IPS-20b (cell line): Measurements from ENCODE around the gene LBH.

Experiments
- H3K27ac ChIP-seq: one replicate; pipeline ENCODE4 v1.5.1; 2013; ENCODE audit warnings: low read length
- H3K27me3 ChIP-seq: 2 replicates; pipeline ENCODE4 v1.6.1; 2013; ENCODE audit warnings: mild to moderate bottlenecking, low read length, inconsistent platforms; ENCODE audit not compliant: insufficient read depth
- H3K36me3 ChIP-seq: 2 replicates; pipeline ENCODE4 v1.6.1; 2013; ENCODE audit warnings: low read depth, mild to moderate bottlenecking, inconsistent platforms, low read length, moderate library complexity; ENCODE audit not compliant: insufficient read depth
- H3K4me1 ChIP-seq: 2 replicates; pipeline ENCODE4 v1.6.1; 2013; ENCODE audit warnings: mild to moderate bottlenecking, control low read depth, inconsistent platforms, low read length, moderate library complexity; ENCODE audit not compliant: insufficient read depth
- H3K4me3 ChIP-seq: 2 replicates; pipeline ENCODE4 v1.5.1; 2013; ENCODE audit warnings: mild to moderate bottlenecking, low read length, inconsistent platforms
- H3K9ac ChIP-seq: 2 replicates; pipeline ENCODE4 v1.6.1; 2013; ENCODE audit warnings: low read depth, mild to moderate bottlenecking, inconsistent platforms, low read length, moderate library complexity
- H3K9me3 ChIP-seq: 2 replicates; pipeline ENCODE4 v1.6.1; 2013; ENCODE audit warnings: mild to moderate bottlenecking, low read depth, low read length, inconsistent platforms; ENCODE audit not compliant: insufficient read depth

LBH gene

GRCh38 chr2:30254685-30255001 lies 23.3 kb downstream of the LBH start:
- Histone ChIP-seq H3K36me3 (peaks cover 21% of the 10 kb centered on the region), H3K27ac (no peak overlapping the region), H3K4me1 (no peaks in the 10 kb centered on the region), H3K9me3 (no peaks in the 10 kb centered on the region), H3K9ac (no peak overlapping the region), H3K4me3 (no peak overlapping the region), H3K27me3 (no peaks in the 10 kb centered on the region)

- H3K9me3 ChIP-seq: no peaks in the 10 kb centered on the region
- H3K27ac ChIP-seq: no peak overlapping the region
- no peaks in the 10 kb centered on the region for H3K27me3 ChIP-seq
- H3K4me1 ChIP-seq: no peaks in the 10 kb centered on the region
- H3K4me3 ChIP-seq: no peak overlapping the region
- peaks cover 21% of the 10 kb centered on the region for H3K36me3 ChIP-seq
- no peak overlapping the region for H3K9ac ChIP-seq
Measured at GRCh38 chr2:30255026-30255425, 23.7 kb downstream of the LBH start.

GRCh38 chr2:30255466-30256408 lies 24.4 kb downstream of the LBH start:
- no peaks in the 10 kb centered on the region for H3K9me3 ChIP-seq
- H3K4me3 ChIP-seq: no peak overlapping the region
- H3K27me3 ChIP-seq: no peaks in the 10 kb centered on the region
- H3K9ac ChIP-seq: no peak overlapping the region
- no peaks in the 10 kb centered on the region for H3K4me1 ChIP-seq
- H3K27ac ChIP-seq: no peak overlapping the region
- H3K36me3 ChIP-seq: peaks cover 21% of the 10 kb centered on the region

GRCh38 chr2:30257266-30258214 lies 26.2 kb downstream of the LBH start:
- Histone ChIP-seq H3K27me3 (no peaks in the 10 kb centered on the region), H3K4me3 (no peak overlapping the region), H3K9me3 (no peaks in the 10 kb centered on the region; the same call in 1 of the 2 replicates), H3K9ac (no peak overlapping the region), H3K36me3 (peaks cover 21% of the 10 kb centered on the region), H3K4me1 (no peaks in the 10 kb centered on the region), H3K27ac (no peak overlapping the region)

GRCh38 chr2:30259071-30259470 lies 27.7 kb downstream of the LBH start:
- H3K36me3 ChIP-seq: peaks cover 21% of the 10 kb centered on the region
- no peaks in the 10 kb centered on the region for H3K4me1 ChIP-seq
- no peak overlapping the region for H3K27ac ChIP-seq
- no peaks in the 10 kb centered on the region; the same call in 1 of the 2 replicates for H3K9me3 ChIP-seq
- H3K9ac ChIP-seq: no peak overlapping the region
- H3K4me3 ChIP-seq: no peak overlapping the region
- no peaks in the 10 kb centered on the region for H3K27me3 ChIP-seq

- no peaks in the 10 kb centered on the region for H3K4me1 ChIP-seq
- no peaks in the 10 kb centered on the region for H3K27me3 ChIP-seq
- H3K9ac ChIP-seq: no peak overlapping the region
- H3K36me3 ChIP-seq: peaks cover 21% of the 10 kb centered on the region
- no peak overlapping the region for H3K27ac ChIP-seq
- H3K4me3 ChIP-seq: no peak overlapping the region
- no peaks in the 10 kb centered on the region; the same call in 1 of the 2 replicates for H3K9me3 ChIP-seq
Measured at GRCh38 chr2:30259827-30260679, 28.7 kb downstream of the LBH start.

GRCh38 chr2:30260941-30261340 lies 29.6 kb downstream of the LBH start:
- H3K9me3 ChIP-seq: no peaks in the 10 kb centered on the region; the same call in 1 of the 2 replicates
- H3K36me3 ChIP-seq: peaks cover 21% of the 10 kb centered on the region
- no peak overlapping the region for H3K27ac ChIP-seq
- no peaks in the 10 kb centered on the region for H3K4me1 ChIP-seq
- no peaks in the 10 kb centered on the region for H3K27me3 ChIP-seq
- H3K9ac ChIP-seq: no peak overlapping the region
- no peak overlapping the region for H3K4me3 ChIP-seq

- no peaks in the 10 kb centered on the region; the same call in 1 of the 2 replicates for H3K9me3 ChIP-seq
- no peak overlapping the region for H3K27ac ChIP-seq
- no peaks in the 10 kb centered on the region for H3K4me1 ChIP-seq
- H3K4me3 ChIP-seq: no peak overlapping the region
- peaks cover 21% of the 10 kb centered on the region for H3K36me3 ChIP-seq
- no peak overlapping the region for H3K9ac ChIP-seq
- no peaks in the 10 kb centered on the region for H3K27me3 ChIP-seq
Measured at GRCh38 chr2:30261695-30262211, 30.4 kb downstream of the LBH start.

GRCh38 chr2:30262716-30263309 lies 31.5 kb downstream of the LBH start:
- Histone ChIP-seq H3K9me3 (no peaks in the 10 kb centered on the region; the same call in 1 of the 2 replicates), H3K27ac (no peak overlapping the region), H3K27me3 (no peaks in the 10 kb centered on the region)

GRCh38 chr2:30264274-30264673 lies 32.9 kb downstream of the LBH start:
- no peak overlapping the region for H3K27ac ChIP-seq
- 0 out of 2 replicates have a peak, but pooled peaks cover 2% of the 10 kb centered on the region for H3K36me3 ChIP-seq
- no peaks in the 10 kb centered on the region for H3K27me3 ChIP-seq
- no peaks in the 10 kb centered on the region for H3K4me1 ChIP-seq
- H3K9ac ChIP-seq: no peak overlapping the region
- H3K4me3 ChIP-seq: no peak overlapping the region
- no peaks in the 10 kb centered on the region; the same call in 1 of the 2 replicates for H3K9me3 ChIP-seq

More at GRCh38 chr2:30262716-30263309, 31.5 kb downstream of the LBH start:
- no peak overlapping the region for H3K4me3 ChIP-seq
- no peaks in the 10 kb centered on the region for H3K4me1 ChIP-seq
- peaks cover 16% of the 10 kb centered on the region for H3K36me3 ChIP-seq
- H3K9ac ChIP-seq: no peak overlapping the region
